EH (cell line): Measurements from ENCODE around the gene BARHL1.
"Not testable (repeated sequence)": the region's sequence is repeated elsewhere in the genome, so short reads cannot be mapped to it uniquely, and the experiment has no call there.

ENCODE experiments used
- DNase-seq: peaks from one replicate; pipeline ENCODE4 v3.0.0-alpha.2; 2015; ENCODE audit warnings: low read depth

Gene BARHL1

GRCh38 chr9:132556714-132557113 is 25.7 kb upstream of the BARHL1 start:
- no peak for DNase-seq

GRCh38 chr9:132557159-132557558 is 25.2 kb upstream of the BARHL1 start:
- DNase-seq = no peak

GRCh38 chr9:132559711-132560110 is 22.7 kb upstream of the BARHL1 start:
- no peak for DNase-seq

- no peak for DNase-seq
Observed at GRCh38 chr9:132560616-132561202, 21.7 kb upstream of the BARHL1 start.

- no peak for DNase-seq
Observed at GRCh38 chr9:132562306-132562573, 20.2 kb upstream of the BARHL1 start.

- DNase-seq = no peak
Observed at GRCh38 chr9:132564526-132564925, 17.9 kb upstream of the BARHL1 start.

GRCh38 chr9:132568787-132569186 is 13.6 kb upstream of the BARHL1 start:
- DNase-seq = not testable (repeated sequence)

- no peak for DNase-seq
Observed at GRCh38 chr9:132571806-132572600, 10.4 kb upstream of the BARHL1 start.

GRCh38 chr9:132572921-132573320 is 9.5 kb upstream of the BARHL1 start:
- peak; percentile 73 for DNase-seq

GRCh38 chr9:132575005-132575609 is 7.3 kb upstream of the BARHL1 start:
- peak; percentile 79 for DNase-seq

GRCh38 chr9:132575811-132576210 is 6.6 kb upstream of the BARHL1 start:
- DNase-seq = no peak

- no peak for DNase-seq
Observed at GRCh38 chr9:132577119-132577518, 5.3 kb upstream of the BARHL1 start.

GRCh38 chr9:132578367-132578932 is 4.0 kb upstream of the BARHL1 start:
- DNase-seq = no peak

- no peak for DNase-seq
Observed at GRCh38 chr9:132579427-132579798, 3.0 kb upstream of the BARHL1 start.

- no peak for DNase-seq
Observed at GRCh38 chr9:132582786-132583583, 579 bp downstream of the BARHL1 start.

GRCh38 chr9:132583584-132584304 is 1.3 kb downstream of the BARHL1 start:
- no peak for DNase-seq

- DNase-seq = peak; percentile 66
Observed at GRCh38 chr9:132584601-132585560, 2.5 kb downstream of the BARHL1 start.

- DNase-seq = no peak
Observed at GRCh38 chr9:132585954-132586829, 3.8 kb downstream of the BARHL1 start.

GRCh38 chr9:132586830-132587591 is 4.6 kb downstream of the BARHL1 start:
- no peak for DNase-seq
